Mesodermal cell (in vitro differentiated cells): ENCODE data around the gene CBX2.

Experiments used
- H3K27ac ChIP-seq: 2 replicates; pipeline ENCODE4 v1.7.0; 2013; ENCODE audit warnings: mild to moderate bottlenecking, low read depth, low read length, moderate library complexity; ENCODE audit not compliant: severe bottlenecking
- H3K36me3 ChIP-seq: 2 replicates; pipeline ENCODE4 v1.7.1; 2013; ENCODE audit warnings: mild to moderate bottlenecking, low read length, moderate library complexity; ENCODE audit not compliant: control insufficient read depth, insufficient read depth
- H3K4me1 ChIP-seq: one replicate; pipeline ENCODE4 v1.7.1; 2013; ENCODE audit warnings: mild to moderate bottlenecking, low read length; ENCODE audit not compliant: insufficient read depth, control insufficient read depth, poor library complexity, severe bottlenecking
- H3K4me3 ChIP-seq: 2 replicates; pipeline ENCODE4 v1.7.0; 2013; ENCODE audit warnings: low read length, control low read depth, mild to moderate bottlenecking; ENCODE audit not compliant: insufficient read depth, poor library complexity, severe bottlenecking; ENCODE audit errors: extremely low read depth
- H3K9me3 ChIP-seq: 2 replicates; pipeline ENCODE4 v1.7.1; 2013; ENCODE audit warnings: mild to moderate bottlenecking, low read length, moderate library complexity; ENCODE audit not compliant: control insufficient read depth
- WGBS, 2 experiments: methylation state at CpG; one replicate each; pipeline ENCODE4 v1.1.5; 2013; ENCODE audit warnings: missing lambda C conversion rate in 2 of 2; ENCODE audit not compliant: insufficient coverage in 2 of 2; 5-methylcytosine and 5-hydroxymethylcytosine counted together

Gene CBX2

DNA sequence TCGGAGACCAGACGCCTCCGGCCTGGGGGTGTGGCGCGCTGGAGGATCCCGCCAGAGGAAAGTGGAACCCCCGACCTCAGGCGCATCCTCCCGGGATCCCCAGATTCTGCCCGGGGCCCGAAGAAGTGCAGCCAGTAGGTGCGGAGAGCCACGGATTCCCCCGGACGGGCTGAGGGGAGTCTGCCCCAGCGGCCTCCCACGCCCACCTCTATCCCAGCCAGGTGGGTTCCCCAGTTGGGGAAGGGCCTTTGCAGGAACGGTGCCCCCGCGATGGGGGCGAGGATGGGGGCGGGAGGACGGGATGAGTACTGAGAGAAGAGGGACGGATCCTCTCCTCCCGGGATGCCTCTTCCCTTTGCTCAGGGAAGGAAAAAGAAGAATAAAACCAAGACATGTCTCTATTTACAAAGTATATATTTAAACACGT, 13.8 kb downstream of the CBX2 start:
- H3K4me3 ChIP-seq: no peak overlapping the region
- no peak overlapping the region for H3K27ac ChIP-seq
- no peaks in the 10 kb centered on the region for H3K9me3 ChIP-seq
- WGBS, 2 experiments: 1 to 3% methylated on average over 16 of the region's 26 CpGs
- H3K4me1 ChIP-seq: peaks cover 29% of the 10 kb centered on the region
- H3K36me3 ChIP-seq: peaks cover 13% of the 10 kb centered on the region

DNA sequence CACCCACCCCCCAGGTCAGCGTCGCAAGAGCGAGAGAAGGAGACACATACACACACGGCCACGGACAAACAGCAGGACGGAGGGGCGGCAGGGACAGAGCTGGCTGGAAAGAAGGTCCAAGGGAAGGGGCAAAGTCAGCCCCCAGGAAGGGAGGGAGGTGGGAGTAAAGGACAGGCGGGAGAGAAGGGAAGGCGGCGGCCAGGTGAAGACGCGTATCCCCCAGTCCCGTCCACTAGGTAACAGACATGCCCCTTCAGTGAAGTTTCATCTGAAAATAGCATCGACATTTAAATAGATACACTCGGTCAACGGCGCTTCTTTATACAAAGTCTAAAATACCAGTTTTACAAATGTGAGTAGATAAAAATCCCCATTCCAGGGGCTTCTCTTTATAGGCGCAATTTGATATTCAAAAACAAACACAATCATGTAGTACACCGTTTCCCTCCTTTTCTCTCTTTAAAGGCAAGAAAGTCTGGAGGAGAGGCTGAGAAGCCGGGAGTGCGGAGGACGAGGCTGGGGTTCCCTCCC, 14.5 kb downstream of the CBX2 start:
- peaks cover 13% of the 10 kb centered on the region for H3K36me3 ChIP-seq
- no peaks in the 10 kb centered on the region for H3K9me3 ChIP-seq
- no peak overlapping the region for H3K27ac ChIP-seq
- peaks cover 27% of the 10 kb centered on the region for H3K4me1 ChIP-seq
- 0 to 5% methylated on average over 8 to 11 of the region's 22 CpGs for WGBS, 2 experiments
- peak overlapping the region; percentile 32 for H3K4me3 ChIP-seq

DNA sequence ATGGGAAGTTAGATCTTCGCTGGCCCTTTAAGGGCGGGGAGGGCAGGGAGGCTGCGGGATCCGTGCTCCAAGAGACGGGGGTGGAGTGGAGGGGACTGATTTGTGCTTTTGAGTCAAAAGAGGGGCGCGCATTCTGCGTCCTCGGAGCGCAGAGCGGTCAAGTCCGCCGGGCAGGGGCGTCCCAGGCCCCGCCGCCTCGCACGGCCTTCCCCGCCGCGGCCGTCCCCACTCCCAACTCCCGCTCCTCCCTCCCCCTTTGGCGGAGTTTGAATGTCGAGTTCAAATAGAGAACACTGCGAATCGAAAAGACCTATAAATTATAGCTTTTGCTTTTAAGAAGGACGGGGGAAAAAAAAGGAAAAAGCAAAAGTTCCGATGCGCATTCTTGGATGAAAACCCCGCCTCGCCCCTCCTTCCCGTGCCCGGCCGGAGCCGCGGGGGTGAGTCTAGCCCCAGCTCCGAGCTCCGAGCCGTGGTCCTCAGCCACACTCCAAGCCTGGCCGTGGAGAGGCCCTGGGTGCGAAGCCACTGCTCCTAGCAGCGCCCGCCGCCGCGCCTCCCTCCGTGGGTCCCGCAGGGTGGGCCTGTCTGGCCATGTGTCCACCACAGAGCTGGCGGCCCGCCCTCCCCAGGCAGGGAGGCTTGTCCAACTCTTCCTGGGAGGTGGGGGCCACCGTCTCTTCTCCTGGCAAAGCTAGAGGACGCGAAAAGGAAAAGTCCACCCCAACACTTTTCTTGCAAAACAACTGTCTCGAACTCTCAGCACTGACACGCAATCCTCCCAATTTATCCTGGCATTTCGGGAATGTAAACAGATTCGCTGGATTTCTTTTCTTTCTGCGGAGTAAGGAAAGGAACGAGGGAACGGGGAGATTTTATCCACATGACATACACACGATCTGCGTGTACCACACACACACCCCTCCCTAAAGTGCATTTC, 15.3 kb downstream of the CBX2 start:
- H3K36me3 ChIP-seq: peaks cover 13% of the 10 kb centered on the region
- peak overlapping the region; percentile 32 for H3K4me3 ChIP-seq
- H3K4me1 ChIP-seq: peaks cover 27% of the 10 kb centered on the region
- no peaks in the 10 kb centered on the region for H3K9me3 ChIP-seq
- H3K27ac ChIP-seq: peak overlapping the region; percentile 75
- 1 to 2% methylated on average over 29 to 41 of the region's 63 CpGs for WGBS, 2 experiments

DNA sequence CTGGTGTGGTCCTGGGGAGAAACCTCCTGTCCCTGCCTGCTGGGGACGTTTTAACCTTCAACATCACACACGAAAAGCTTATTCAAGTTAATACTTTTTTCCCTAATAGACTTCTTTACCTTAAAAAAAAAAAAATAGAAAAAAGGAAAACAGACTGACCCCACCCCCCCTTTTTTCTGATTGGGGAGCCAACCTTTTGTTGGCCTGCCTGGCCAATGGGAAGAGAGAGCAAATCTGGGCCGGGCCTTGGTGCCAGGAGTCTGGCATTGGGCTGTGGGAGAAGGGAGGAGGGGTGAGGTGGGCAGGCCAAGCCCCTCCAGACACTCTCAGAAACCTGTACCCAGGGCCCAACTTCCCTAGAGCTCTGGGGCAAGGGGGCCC, 16.0 kb downstream of the CBX2 start:
- Histone ChIP-seq H3K4me3 (peak overlapping the region; percentile 32), H3K36me3 (peaks cover 13% of the 10 kb centered on the region), H3K4me1 (peaks cover 27% of the 10 kb centered on the region), H3K9me3 (no peaks in the 10 kb centered on the region), H3K27ac (peak overlapping the region; percentile 75)
- 0% methylated on average over 1 to 2 of the region's 3 CpGs for WGBS, 2 experiments

DNA sequence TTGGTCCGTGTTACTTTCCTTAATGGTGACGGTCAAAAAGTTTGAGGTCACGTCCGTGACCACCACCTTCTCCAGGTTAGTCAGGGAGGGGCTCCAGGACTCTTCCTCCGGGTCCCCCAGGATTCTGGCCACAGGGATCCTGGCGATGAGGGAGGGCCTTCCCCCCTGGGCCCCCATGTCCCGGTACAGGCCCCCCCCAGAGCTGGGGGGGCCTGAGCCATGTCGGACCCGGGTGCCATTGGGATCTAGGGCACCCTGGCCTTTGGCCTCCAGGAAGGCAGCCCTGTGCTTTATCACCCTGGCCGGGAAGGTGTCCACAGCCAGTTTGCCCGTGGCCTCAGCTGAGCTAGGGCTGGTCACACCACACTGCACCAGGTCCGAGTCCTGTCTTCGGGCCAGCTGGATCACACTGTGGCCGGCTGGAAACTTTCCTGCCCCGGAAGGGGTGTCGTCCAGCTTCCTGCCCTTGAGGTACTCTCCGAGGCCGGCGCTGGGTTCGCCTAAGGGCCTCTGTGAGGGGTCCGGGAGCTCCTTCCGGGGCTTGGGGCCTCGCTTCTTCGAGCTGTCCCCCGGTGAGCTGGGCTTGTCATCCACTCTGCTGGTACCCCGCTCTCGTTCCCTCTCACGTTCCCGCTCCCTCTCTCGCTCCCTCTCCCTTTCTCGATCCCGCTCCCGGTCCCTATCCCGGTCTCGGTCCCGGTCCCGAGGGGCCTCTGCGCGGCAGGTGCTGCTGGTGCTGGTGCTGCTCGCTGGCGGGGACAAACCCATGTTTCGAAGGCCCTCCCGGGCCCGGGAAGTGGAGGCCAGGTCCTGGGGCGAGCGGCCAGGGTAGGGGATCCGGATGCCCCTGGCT, 16.9 kb downstream of the CBX2 start:
- WGBS, 2 experiments: 27 to 29% methylated on average over 35 to 46 of the region's 47 CpGs
- H3K36me3 ChIP-seq: peaks cover 13% of the 10 kb centered on the region
- no peak overlapping the region for H3K4me3 ChIP-seq
- peaks cover 28% of the 10 kb centered on the region for H3K4me1 ChIP-seq
- no peaks in the 10 kb centered on the region for H3K9me3 ChIP-seq
- no peak overlapping the region for H3K27ac ChIP-seq

DNA sequence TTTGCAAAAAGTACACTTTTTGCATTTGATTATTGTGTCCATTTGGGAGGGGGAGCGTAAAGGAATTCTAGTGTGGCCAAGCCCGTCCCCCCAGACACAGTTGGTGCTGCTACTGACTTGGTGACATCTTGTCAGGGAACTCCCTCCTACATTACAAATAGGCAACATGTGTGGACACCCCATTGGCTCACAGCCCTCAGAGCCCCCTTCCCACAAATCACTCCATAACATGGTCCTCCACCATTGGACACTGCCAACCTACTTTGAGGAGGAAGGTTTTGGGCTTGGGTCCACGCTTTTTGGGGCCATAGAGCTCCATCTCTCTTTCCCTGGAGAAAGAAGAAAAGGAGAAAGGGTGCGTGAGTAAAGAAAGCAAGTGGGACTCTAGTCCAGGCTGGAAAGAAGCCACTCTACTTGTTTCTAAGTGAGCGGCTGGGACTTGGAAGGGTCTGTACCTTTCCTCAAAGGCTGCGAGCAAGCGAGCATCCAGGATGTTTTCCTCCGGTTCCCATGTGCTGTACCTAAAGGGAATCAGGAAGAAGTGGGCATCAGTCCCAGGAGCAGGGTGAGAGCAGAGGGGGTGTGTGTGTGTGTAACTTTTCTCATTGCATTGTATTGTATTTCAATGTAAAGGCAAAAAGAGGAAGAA, 18.0 kb downstream of the CBX2 start:
- Histone ChIP-seq H3K9me3 (no peaks in the 10 kb centered on the region), H3K4me3 (peak overlapping the region; percentile 67), H3K36me3 (peaks cover 13% of the 10 kb centered on the region), H3K27ac (no peak overlapping the region), H3K4me1 (peaks cover 31% of the 10 kb centered on the region)
- 33 to 38% methylated on average over 5 to 7 of the region's 8 CpGs for WGBS, 2 experiments

DNA sequence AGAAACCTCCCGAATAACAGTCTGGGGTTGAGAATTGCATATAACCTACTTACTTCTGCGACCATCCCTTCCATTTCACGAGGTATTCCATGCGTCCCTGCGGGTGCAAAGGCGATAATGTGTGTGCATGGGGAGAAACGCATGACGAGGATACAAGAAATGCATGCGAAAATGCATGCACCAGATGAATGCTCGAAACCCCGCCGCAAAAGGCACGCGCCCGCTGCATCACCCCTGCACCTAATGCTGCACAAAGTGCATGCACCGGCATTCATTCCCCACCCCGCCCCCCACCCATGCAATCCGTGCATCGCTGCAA, 18.5 kb downstream of the CBX2 start:
- H3K4me1 ChIP-seq: peaks cover 32% of the 10 kb centered on the region
- peak overlapping the region; percentile 87 for H3K27ac ChIP-seq
- WGBS, 2 experiments: 2 to 3% methylated on average over 9 to 13 of the region's 19 CpGs
- peak overlapping the region; percentile 67 for H3K4me3 ChIP-seq
- H3K36me3 ChIP-seq: peaks cover 13% of the 10 kb centered on the region
- no peaks in the 10 kb centered on the region for H3K9me3 ChIP-seq

DNA sequence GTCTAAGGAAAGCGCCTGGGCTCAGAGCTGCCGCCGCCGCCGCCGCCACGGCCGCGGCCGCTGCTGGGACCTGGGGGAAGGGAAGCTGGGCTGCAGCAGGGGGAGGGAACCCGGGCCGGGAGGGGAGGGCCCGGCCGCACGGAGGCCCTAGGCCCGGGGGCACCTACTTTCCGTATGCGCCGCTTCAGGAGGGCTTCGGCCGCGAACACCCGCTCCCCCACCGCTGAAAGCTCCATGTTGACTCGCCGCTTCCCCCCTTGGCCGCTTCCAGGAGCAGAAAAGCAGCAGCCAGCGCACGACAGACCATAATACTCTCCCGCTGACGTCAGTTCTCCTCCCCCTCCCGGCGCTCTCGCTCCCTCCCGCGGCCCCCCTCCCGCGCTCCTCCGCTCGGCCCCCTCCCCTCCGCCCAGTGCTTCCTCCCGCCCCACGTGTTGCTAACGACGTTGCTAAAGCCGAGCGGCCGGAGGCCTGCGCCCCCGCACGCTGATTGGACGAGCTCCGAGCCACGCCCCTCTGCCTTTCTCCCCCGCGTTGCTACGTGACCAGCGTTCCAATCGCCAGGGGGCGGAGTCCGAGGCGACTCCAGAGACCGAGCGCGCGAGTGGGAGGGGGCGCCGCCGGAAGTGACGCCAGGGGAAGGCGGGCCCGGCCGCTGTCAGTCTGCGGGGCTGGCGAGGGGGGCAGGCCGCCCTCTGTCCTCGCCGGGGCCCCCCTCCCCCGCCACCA, 19.0 kb downstream of the CBX2 start, which contains the start of gene CBX8:
CBX8 (minus strand) TSS at position 315 of the 729 bp plus-strand sequence; CDS start at position 236, 79 bp downstream.
- Histone ChIP-seq H3K36me3 (peaks cover 13% of the 10 kb centered on the region), H3K9me3 (no peaks in the 10 kb centered on the region), H3K4me3 (peak within 1 kb of the TSS; percentile 67), H3K4me1 (peaks cover 32% of the 10 kb centered on the region), H3K27ac (peak within 1 kb of the TSS; percentile 87)
- 0% methylated on average over 50 to 64 of the region's 79 CpGs for WGBS, 2 experiments

DNA sequence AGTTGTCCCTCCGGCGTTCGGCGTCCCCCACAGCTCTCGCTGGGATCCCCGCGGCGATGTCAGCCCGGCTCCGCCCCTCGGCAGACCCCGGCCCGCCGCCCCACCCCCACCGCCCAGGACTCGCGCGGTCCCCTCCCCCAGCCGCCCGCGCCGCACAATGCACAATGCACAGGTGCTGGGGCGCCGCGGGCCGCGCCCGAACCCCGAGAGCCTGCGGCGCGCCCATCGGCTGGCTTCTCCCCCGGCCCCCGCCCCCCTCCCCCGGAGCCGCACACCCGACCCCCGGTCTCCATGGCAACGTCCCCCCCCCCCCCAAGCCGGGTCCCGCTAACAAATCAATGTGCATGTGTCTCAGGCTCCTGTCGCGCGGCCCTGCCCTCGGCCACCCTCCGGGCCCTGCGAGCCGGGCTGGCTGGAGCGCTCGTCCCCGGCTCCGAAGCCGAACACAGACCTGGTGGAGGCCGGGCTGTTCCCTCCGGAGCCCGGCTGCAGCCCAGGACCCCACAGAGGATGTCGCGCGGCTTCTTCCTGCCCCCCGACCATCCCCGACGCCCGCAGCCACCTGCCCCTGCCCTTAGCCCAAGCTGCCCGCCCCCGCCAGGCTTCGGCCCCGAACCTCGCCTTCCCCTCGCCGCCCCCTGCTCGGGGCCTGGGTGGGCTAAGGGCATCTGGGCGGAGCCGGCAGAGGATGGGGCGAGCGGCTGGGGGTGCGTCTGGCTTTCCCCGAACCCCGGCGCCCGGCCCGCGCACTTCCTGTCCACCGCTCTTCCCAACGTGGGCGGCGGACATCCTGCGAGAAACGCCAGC, 19.7 kb downstream of the CBX2 start:
- Histone ChIP-seq H3K27ac (no peak overlapping the region), H3K4me3 (peak overlapping the region; percentile 67), H3K9me3 (no peaks in the 10 kb centered on the region), H3K4me1 (peaks cover 31% of the 10 kb centered on the region), H3K36me3 (peaks cover 13% of the 10 kb centered on the region)
- WGBS, 2 experiments: 0 to 1% methylated on average over 31 to 34 of the region's 89 CpGs
